K562 (cell line): ENCODE results near the gene ABAT. TPM values are rescaled to one million over a fixed set of nuclear protein-coding genes. Genes with fewer than 3 reads are reported as not detected.

Experiments used
- KLF16 ChIP-seq: IDR thresholded peaks from 2 replicates; pipeline ENCODE4 v1.6.1; 2016; ENCODE audit warnings: antibody characterized with exemption
- PBX2 ChIP-seq, 2 experiments: IDR thresholded peaks in 1 of 2; conservative IDR thresholded peaks in 1 of 2; 2 replicates each; pipeline ENCODE4 v1.6.1; 2016; ENCODE audit warnings: low read depth in 2 of 2, mild to moderate bottlenecking in 1 of 2, missing compliant biosample characterization in 1 of 2, missing genetic modification characterization in 1 of 2, moderate library complexity in 1 of 2
- ZBTB49 ChIP-seq: sonication (generic); formaldehyde crosslinking; IDR thresholded peaks from 2 replicates; pipeline ENCODE4 v1.8.0; 2022; ENCODE audit warnings: missing genetic modification reagents, mild to moderate bottlenecking, borderline replicate concordance
- ZNF146 ChIP-seq: IDR thresholded peaks from one replicate; pipeline ENCODE4 v1.6.1; 2018; ENCODE audit warnings: missing compliant biosample characterization; ENCODE audit not compliant: unreplicated experiment
- polyA plus RNA-seq, 8 experiments: library from polyadenylated mRNA; depleted of rRNA in 4 of 8; stranded (reverse) in 5 of 8; unstranded in 3 of 8; fragments of >200 nt; fragmentation: Nextera tagmentation in 2 of 8; fragmentation: Illumina TruSeq in 1 of 8; extraction: Ambion mirVana in 2 of 8; extraction: Trizol in 1 of 8; gene quantifications; 2 replicates each; pipeline versions ENCODE4 v1.2.1 to v1.2.3, GENCODE V29; 2011 to 2014; ENCODE audit warnings: inconsistent platforms in 1 of 8, missing spikeins in 1 of 8
- total RNA-seq, 7 experiments: library from RNA; depleted of rRNA in 6 of 7; stranded (reverse); fragments of >200 nt in 6 of 7; fragmentation: Illumina TruSeq in 2 of 7; extraction: Trizol in 2 of 7; gene quantifications; 2 replicates each; pipeline versions ENCODE4 v1.2.1 to v1.2.3, GENCODE V29; 2011 to 2021; ENCODE audit warnings: low replicate concordance in 1 of 7

The ABAT gene
- total and polyA plus RNA-seq, 9 of the 15 experiments (the other 6 are each of a cell fraction or from before 2014, with no cell fraction given), result 0.01 to 0.49 (median 0.10) TPM

- no peak for TF ChIP-seq PBX2 (CRISPR knock-in tag; IDR thresholded peaks at IDR 0.05; ENCODE audit: low read depth)
- TF ChIP-seq PBX2 (tag; conservative IDR thresholded peaks at IDR 0.05; ENCODE audit: low read depth), result no peak
- TF ChIP-seq ZNF146 (CRISPR knock-in tag), result no peak
- TF ChIP-seq ZBTB49 (CRISPR knock-in tag), result no peak
- TF ChIP-seq KLF16, result no peak
Observed at GRCh38 chr16:8806272-8806983, 132.0 kb downstream of the ABAT start (continued).
